K562 (cell line): ENCODE measurements around the gene MINDY3. TPM values are rescaled to one million over a fixed set of nuclear protein-coding genes. Genes with fewer than 3 reads are reported as not detected.
A peak's percentile ranks its signal among the peaks of the same experiment; 100 is the strongest.

Experiments used
- ATAC-seq: fragments of 200-7000 bp; cut with Tn5 transposase; 3 replicates; pipeline ENCODE4 v1.9.1; 2020; ENCODE audit warnings: moderate library complexity
- BruUV-seq: library from RNA; stranded (reverse); fragments of 400-500 nt; replicated peaks from 2 replicates; lab custom pipeline; 2021; lab: Mats Ljungman, UMichigan
- CTCF ChIA-PET: fragments of 300-600 bp; formaldehyde crosslinking; extraction: SDS; loops from one replicate; lab custom pipeline; 2021; ENCODE audit warnings: low intra/inter-chr PET ratio; lab: Yijun Ruan, JAX
- POLR2A ChIA-PET: fragments of 300-600, 350-650 bp; sonication (Branson Sonifier 250); formaldehyde crosslinking; extraction: SDS; loops from one replicate; lab custom pipeline; 2021; ENCODE audit warnings: antibody characterized with exemption, inconsistent platforms; lab: Yijun Ruan, JAX
- DNase-seq, 4 experiments: peaks; one replicate each; pipeline versions ENCODE4 v3.0.0 to v3.0.0-alpha.2; 2011 to 2018; ENCODE audit warnings: low spot score in 3 of 4, mixed read lengths in 3 of 4; ENCODE audit errors: extremely low read depth in 1 of 4
- FAIRE-seq: peaks from 2 replicates; lab custom pipeline; 2011; peaks lifted over from hg19 to GRCh38; lab: Jason Lieb, UNC
- H2AFZ ChIP-seq: 2 replicates; pipeline ENCODE4 v1.6.0; 2011; ENCODE audit warnings: low read depth, low read length, control low read depth, inconsistent platforms
- H3K27ac ChIP-seq: fragments of 200-600 bp; 3 replicates; pipeline ENCODE4 v1.8.0; 2011; ENCODE audit warnings: low read depth, mild to moderate bottlenecking, control low read depth, inconsistent platforms, low read length, moderate library complexity, mixed read lengths; ENCODE audit errors: extremely low read depth
- H3K27me3 ChIP-seq, 2 experiments: fragments of 300-600 bp in 1 of 2; 2 replicates in 1 of 2; 3 replicates in 1 of 2; pipeline versions ENCODE4 v1.6.0 to v1.8.0; 2011; ENCODE audit warnings: inconsistent platforms in 2 of 2, low read length in 2 of 2, mild to moderate bottlenecking in 1 of 2, mixed read lengths in 1 of 2, moderate library complexity in 1 of 2; ENCODE audit not compliant: control insufficient read depth in 2 of 2, insufficient read depth in 2 of 2
- H3K36me3 ChIP-seq: fragments of 300-600 bp; 3 replicates; pipeline ENCODE4 v1.8.0; 2011; ENCODE audit warnings: mild to moderate bottlenecking, low read length, inconsistent platforms; ENCODE audit not compliant: control insufficient read depth, insufficient read depth
- H3K4me1 ChIP-seq, 2 experiments: fragments of 200-600 bp in 1 of 2; replicated peaks in 1 of 2; 2 replicates in 1 of 2; 3 replicates in 1 of 2; pipeline versions ENCODE4 v1.5.1 to v1.8.0; 2011; ENCODE audit warnings: inconsistent platforms in 2 of 2, low read length in 2 of 2, mild to moderate bottlenecking in 1 of 2, mixed read lengths in 1 of 2, moderate library complexity in 1 of 2; ENCODE audit not compliant: control insufficient read depth in 2 of 2, insufficient read depth in 2 of 2
- H3K4me2 ChIP-seq: 2 replicates; pipeline ENCODE4 v1.6.1; 2011; ENCODE audit warnings: low read length, control low read depth, inconsistent platforms, mixed read lengths; ENCODE audit not compliant: insufficient read depth
- H3K4me3 ChIP-seq: fragments of 200-600 bp; sonication (generic), shearing (Covaris generic); 2 replicates; pipeline ENCODE4 v1.5.1; 2016; ENCODE audit warnings: control low read depth, inconsistent platforms
- H3K79me2 ChIP-seq: fragments of 200-600 bp; 3 replicates; pipeline ENCODE4 v1.8.0; 2011; ENCODE audit warnings: low read length, inconsistent platforms; ENCODE audit not compliant: control insufficient read depth, insufficient read depth
- H3K9ac ChIP-seq, 2 experiments: 2 replicates each; pipeline versions ENCODE4 v1.6.0 to v1.6.1; 2011; ENCODE audit warnings: low read depth in 2 of 2, low read length in 2 of 2, control low read depth in 1 of 2, inconsistent platforms in 1 of 2, mild to moderate bottlenecking in 1 of 2, mixed read lengths in 1 of 2; ENCODE audit not compliant: insufficient read depth in 1 of 2
- H3K9me1 ChIP-seq: one replicate; pipeline ENCODE4 v1.6.0; 2011; ENCODE audit warnings: inconsistent platforms, mild to moderate bottlenecking, low read length, moderate library complexity; ENCODE audit not compliant: control insufficient read depth, insufficient read depth
- H3K9me3 ChIP-seq: replicated peaks from 2 replicates; pipeline ENCODE4 v1.5.1; 2011; ENCODE audit warnings: low read depth, low read length, inconsistent platforms; ENCODE audit not compliant: control insufficient read depth, insufficient read depth
- H4K20me1 ChIP-seq: replicated peaks from 2 replicates; pipeline ENCODE4 v1.6.1; 2011; ENCODE audit warnings: low read length, inconsistent platforms, mixed read lengths; ENCODE audit not compliant: control insufficient read depth, insufficient read depth
- HES1 ChIP-seq: fragments of 450-650 bp; IDR thresholded peaks from 2 replicates; pipeline ENCODE4 v1.6.1; 2016; ENCODE audit warnings: low read depth, mild to moderate bottlenecking, moderate library complexity
- MAFG ChIP-seq: fragments of 450-650 bp; conservative IDR thresholded peaks from 2 replicates; pipeline ENCODE4 v1.6.1; 2016; ENCODE audit warnings: missing genetic modification characterization, missing compliant biosample characterization
- MAZ ChIP-seq, 2 experiments: fragments of 450-650 bp in 1 of 2; sonication (generic) in 1 of 2; formaldehyde crosslinking; IDR thresholded peaks in 1 of 2; conservative IDR thresholded peaks in 1 of 2; 2 replicates each; pipeline versions ENCODE4 v1.4.0 to v1.5.0; 2020; ENCODE audit warnings: mild to moderate bottlenecking in 1 of 2, missing genetic modification reagents in 1 of 2
- NCOA4 ChIP-seq: fragments of 450-650 bp; IDR thresholded peaks from 2 replicates; pipeline ENCODE4 v1.6.1; 2018; ENCODE audit warnings: mild to moderate bottlenecking; ENCODE audit not compliant: partially characterized antibody
- NR2C1 ChIP-seq, 2 experiments: fragments of 450-650 bp; IDR thresholded peaks; 2 replicates each; pipeline ENCODE4 v1.6.1; 2017; ENCODE audit warnings: mild to moderate bottlenecking in 2 of 2, antibody characterized with exemption in 1 of 2, inconsistent platforms in 1 of 2, missing compliant biosample characterization in 1 of 2, missing genetic modification characterization in 1 of 2
- NR2C2 ChIP-seq, 2 experiments: fragments of 200-800 bp in 1 of 2; sonication (Bioruptor generic) in 1 of 2; sonication (generic) in 1 of 2; formaldehyde crosslinking in 1 of 2; IDR thresholded peaks; 2 replicates each; pipeline versions ENCODE4 v1.6.1 to v1.8.0; 2016 to 2022; ENCODE audit warnings: mild to moderate bottlenecking in 1 of 2, missing compliant biosample characterization in 1 of 2, missing genetic modification characterization in 1 of 2, missing genetic modification reagents in 1 of 2
- POLR2G ChIP-seq: fragments of 200-400 bp; formaldehyde crosslinking; IDR thresholded peaks from 2 replicates; pipeline ENCODE4 v1.6.1; 2017; ENCODE audit warnings: low read depth, mild to moderate bottlenecking, antibody characterized with exemption, low read length, moderate library complexity
- WGBS: fragments of 100-300 bp; shearing (Covaris generic); methylation state at CpG from one replicate; pipeline ENCODE4 v1.1.6; 2016; ENCODE audit warnings: low coverage, mixed read lengths; ENCODE audit not compliant: insufficient coverage; ENCODE audit errors: missing lambda C conversion rate; 5-methylcytosine and 5-hydroxymethylcytosine counted together
- in situ Hi-C: fragments of 300-500 bp; cut with MboI; formaldehyde crosslinking; loops from 4 replicates; pipeline ENCODE4 v1.15.0; 2018; ENCODE audit warnings: inconsistent platforms, mixed read lengths
- intact Hi-C: fragments of 100-400 bp; cut with micrococcal nuclease; formaldehyde crosslinking; loops from 2 replicates; pipeline ENCODE4 v1.14.2; 2022
- polyA plus RNA-seq, 8 experiments: library from polyadenylated mRNA; depleted of rRNA in 4 of 8; stranded (reverse) in 5 of 8; unstranded in 3 of 8; fragments of >200 nt; fragmentation: Nextera tagmentation in 2 of 8; fragmentation: Illumina TruSeq in 1 of 8; extraction: Ambion mirVana in 2 of 8; extraction: Trizol in 1 of 8; gene quantifications; 2 replicates each; pipeline versions ENCODE4 v1.2.1 to v1.2.3, GENCODE V29; 2011 to 2014; ENCODE audit warnings: inconsistent platforms in 1 of 8, missing spikeins in 1 of 8
- total RNA-seq, 7 experiments: library from RNA; depleted of rRNA in 6 of 7; stranded (reverse); fragments of >200 nt in 6 of 7; fragmentation: Illumina TruSeq in 2 of 7; extraction: Trizol in 2 of 7; gene quantifications; 2 replicates each; pipeline versions ENCODE4 v1.2.1 to v1.2.3, GENCODE V29; 2011 to 2021; ENCODE audit warnings: low replicate concordance in 1 of 7
- TF ChIP-seq, protein P1 (sequence below): fragments of 450-650 bp; IDR thresholded peaks from 2 replicates; pipeline ENCODE4 v1.6.1; 2017; ENCODE audit warnings: antibody characterized with exemption, mild to moderate bottlenecking

MINDY3 gene
- total and polyA plus RNA-seq, 9 of the 15 experiments (the other 6 are each of a cell fraction or from before 2014, with no cell fraction given), result 14.0 to 35.9 (median 23.6) TPM

- TF ChIP-seq MAFG (tag), result 0 out of 2 replicates have a peak, but pooled peaks have one; percentile 46
- no peak for TF ChIP-seq POLR2G
These were observed 50.9 kb downstream of the MINDY3 start (continued) for GRCh38 chr10:15809450-15809849.

DNA sequence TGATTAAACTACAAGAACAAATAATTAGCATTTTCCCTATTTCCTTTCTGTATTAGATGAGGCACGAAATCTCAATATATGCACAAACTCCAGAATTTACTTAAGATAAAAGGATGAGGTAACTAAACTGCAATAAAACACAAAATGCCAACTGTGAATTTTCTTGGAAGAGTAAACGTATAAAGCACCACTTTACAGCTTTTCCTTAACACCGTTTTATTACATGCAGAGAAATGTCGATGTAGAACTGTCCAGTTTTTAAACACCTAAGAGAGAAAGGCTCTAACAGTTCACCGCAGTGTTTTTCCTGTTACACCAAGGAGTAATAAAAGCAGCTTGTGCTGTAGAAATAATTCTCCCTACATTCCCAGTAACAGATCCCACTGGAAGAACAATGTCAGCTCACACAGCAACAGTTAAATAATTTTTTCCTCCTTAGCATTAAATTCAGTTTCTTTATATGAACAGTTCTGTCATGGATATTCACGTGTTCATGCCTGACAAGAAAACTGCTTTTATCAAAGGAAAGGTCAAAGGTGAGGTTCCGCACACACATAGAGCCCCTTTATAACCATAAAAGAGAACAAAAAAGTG is 52.0 kb downstream of the MINDY3 start:
- ATAC-seq, result peak; percentile 9; the same call in 1 of the 3 replicates
- intact Hi-C loops, result loop anchor here (5.0 kb wide), 1 partner anchor 49 kb away; no protein-coding TSS in a partner anchor

More for the DNA sequence above, 52.0 kb downstream of the MINDY3 start:
- Histone ChIP-seq H3K4me3 (peak overlapping the region; percentile 2), H3K4me2 (peak overlapping the region; percentile 43), H3K79me2 (peaks cover 65% of the 10 kb centered on the region), H3K9me3 (no peaks in the 10 kb centered on the region), H2AFZ (no peak overlapping the region), H3K27me3 (no peaks in the 10 kb centered on the region), H3K4me1 (peaks cover 0 to 34% of the 10 kb centered on the region in 2 experiments; a peak in 3 of 5 replicates), H3K36me3 (peaks cover 25% of the 10 kb centered on the region; the same call in 2 of the 3 replicates), H4K20me1 (no peaks in the 10 kb centered on the region), H3K9ac (peak overlapping the region in 1 of 2 experiments; percentile 40; a peak in 2 of 4 replicates), H3K27ac (peak overlapping the region; percentile 53), H3K9me1 (no peaks in the 10 kb centered on the region)
- WGBS, result 49% methylated on average over 7 of the region's 7 CpGs
- TF ChIP-seq MAZ (CRISPR knock-in tag; conservative IDR thresholded peaks at IDR 0.05 in 1 of 2, IDR thresholded peaks at IDR 0.05 in 1 of 2), result peak in 1 of 2 experiments; percentile 19; a peak in 1 of 4 replicates
- no peak for TF ChIP-seq NR2C2 (CRISPR knock-in tag; IDR thresholded peaks at IDR 0.05)
- peak; percentile 71; the same call in 1 of the 2 replicates for TF ChIP-seq NR2C2 (tag; IDR thresholded peaks at IDR 0.05)
- no peak for TF ChIP-seq NCOA4
- no peak for TF ChIP-seq HES1
- peak; percentile 75 for TF ChIP-seq NR2C1 (IDR thresholded peaks at IDR 0.05)
- peak; percentile 74 for TF ChIP-seq NR2C1 (tag; IDR thresholded peaks at IDR 0.05)
- TF ChIP-seq, protein P1, sequence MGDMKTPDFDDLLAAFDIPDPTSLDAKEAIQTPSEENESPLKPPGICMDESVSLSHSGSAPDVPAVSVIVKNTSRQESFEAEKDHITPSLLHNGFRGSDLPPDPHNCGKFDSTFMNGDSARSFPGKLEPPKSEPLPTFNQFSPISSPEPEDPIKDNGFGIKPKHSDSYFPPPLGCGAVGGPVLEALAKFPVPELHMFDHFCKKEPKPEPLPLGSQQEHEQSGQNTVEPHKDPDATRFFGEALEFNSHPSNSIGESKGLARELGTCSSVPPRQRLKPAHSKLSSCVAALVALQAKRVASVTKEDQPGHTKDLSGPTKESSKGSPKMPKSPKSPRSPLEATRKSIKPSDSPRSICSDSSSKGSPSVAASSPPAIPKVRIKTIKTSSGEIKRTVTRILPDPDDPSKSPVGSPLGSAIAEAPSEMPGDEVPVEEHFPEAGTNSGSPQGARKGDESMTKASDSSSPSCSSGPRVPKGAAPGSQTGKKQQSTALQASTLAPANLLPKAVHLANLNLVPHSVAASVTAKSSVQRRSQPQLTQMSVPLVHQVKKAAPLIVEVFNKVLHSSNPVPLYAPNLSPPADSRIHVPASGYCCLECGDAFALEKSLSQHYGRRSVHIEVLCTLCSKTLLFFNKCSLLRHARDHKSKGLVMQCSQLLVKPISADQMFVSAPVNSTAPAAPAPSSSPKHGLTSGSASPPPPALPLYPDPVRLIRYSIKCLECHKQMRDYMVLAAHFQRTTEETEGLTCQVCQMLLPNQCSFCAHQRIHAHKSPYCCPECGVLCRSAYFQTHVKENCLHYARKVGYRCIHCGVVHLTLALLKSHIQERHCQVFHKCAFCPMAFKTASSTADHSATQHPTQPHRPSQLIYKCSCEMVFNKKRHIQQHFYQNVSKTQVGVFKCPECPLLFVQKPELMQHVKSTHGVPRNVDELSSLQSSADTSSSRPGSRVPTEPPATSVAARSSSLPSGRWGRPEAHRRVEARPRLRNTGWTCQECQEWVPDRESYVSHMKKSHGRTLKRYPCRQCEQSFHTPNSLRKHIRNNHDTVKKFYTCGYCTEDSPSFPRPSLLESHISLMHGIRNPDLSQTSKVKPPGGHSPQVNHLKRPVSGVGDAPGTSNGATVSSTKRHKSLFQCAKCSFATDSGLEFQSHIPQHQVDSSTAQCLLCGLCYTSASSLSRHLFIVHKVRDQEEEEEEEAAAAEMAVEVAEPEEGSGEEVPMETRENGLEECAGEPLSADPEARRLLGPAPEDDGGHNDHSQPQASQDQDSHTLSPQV, result peak; percentile 46; the same call in 1 of the 2 replicates
- ChIA-PET CTCF (no interaction called here), POLR2A (no interaction called here)
- no TSS peak for BruUV-seq
- DNase-seq (peak in 1 of 4 experiments; percentile 37), FAIRE-seq (no peak)
- in situ Hi-C loops, result no loop called here
